ENCODE results near the gene CDK5RAP3.
"Not testable (repeated sequence)": the region's sequence is repeated elsewhere in the genome, so short reads cannot be mapped to it uniquely, and the experiment has no call there.

CDK5RAP3 gene

GRCh38 chr17:47980541-47980940 is 9.6 kb downstream of the CDK5RAP3 start:
- DNase-seq, result peak; percentile 61

DNA sequence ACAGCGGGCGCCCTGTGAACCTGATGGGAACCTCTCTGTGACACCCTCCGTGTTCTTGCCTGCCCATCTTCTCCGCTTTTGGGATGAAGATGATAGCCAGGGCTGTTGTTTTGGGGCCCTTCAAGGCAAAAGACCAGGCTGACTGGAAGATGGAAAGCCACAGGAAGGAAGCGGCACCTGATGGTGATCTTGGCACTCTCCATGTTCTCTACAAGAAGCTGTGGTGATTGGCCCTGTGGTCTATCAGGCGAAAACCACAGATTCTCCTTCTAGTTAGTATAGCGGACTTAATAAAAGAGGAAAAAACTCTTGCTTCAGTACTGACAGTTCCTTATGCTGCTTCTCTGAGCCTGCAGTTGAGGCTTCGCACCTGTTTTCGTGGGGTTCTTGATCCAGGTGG is 10.5 kb downstream of the CDK5RAP3 start:
- DNase-seq, result no peak

DNA sequence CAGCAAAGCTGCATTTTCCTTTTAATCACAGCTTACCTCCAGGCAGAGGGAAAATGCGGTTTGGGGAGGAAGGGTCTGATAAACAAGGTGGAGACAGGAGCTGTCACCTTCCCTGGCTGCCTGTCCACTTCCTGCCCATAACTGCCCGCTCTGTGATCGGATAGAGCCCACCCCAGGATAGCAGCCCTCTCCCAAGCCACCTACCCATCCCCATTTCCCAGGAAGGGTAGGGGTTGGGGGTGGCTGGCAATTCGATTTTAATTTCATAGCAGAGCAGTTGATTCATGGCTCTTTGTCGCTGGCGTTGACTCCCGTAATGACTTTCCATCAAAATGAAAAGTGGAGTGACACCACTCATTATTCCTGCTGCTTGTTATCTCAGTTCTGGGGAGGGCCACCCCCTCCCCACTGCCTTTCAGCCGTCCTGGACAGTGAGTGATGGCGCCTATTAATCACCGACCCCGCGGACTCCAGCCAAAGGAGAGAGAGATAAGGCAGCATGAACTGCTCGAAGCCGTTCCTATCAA is 11.2 kb downstream of the CDK5RAP3 start:
- no peak for DNase-seq

DNA sequence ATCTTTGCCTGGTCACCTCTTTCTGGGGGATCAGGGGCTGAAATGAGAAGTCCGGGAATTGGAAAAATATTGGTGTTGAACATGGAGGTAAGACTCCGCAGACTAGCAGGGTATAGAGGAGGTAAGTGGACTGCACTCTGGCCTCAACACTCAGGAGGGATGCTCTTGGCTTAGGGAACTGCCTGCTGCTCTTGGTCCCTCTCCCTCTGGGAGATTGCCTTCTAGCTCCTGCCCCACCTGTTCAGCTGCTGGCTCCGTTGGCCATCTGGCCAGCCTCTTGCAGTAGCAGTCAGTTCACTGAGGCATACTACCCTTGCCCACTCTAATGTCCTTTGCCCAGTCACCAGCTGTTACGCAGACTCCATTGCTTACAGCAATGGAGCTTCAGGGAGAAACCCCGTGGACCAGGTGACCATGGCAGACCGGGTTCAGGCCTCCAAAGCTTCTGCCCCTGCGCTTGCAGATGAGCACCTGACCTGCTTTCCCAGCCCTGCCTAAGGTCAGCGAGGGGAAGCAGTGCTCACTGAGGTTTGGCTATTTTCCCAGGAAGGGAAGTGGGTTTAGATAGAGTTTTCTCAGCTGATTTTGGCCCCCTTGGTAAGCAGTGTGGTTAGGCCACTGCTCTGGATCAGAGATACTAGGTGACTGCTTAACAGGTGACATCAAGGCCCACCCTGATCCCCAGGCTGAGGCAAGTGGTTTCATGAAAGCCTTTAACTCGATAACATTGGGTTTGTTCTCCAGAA is 11.9 kb downstream of the CDK5RAP3 start:
- no peak for DNase-seq

- DNase-seq, result no peak
These were observed 12.7 kb downstream of the CDK5RAP3 start for GRCh38 chr17:47983492-47984223.

- DNase-seq, result no peak
These were observed 15.6 kb downstream of the CDK5RAP3 start for GRCh38 chr17:47986520-47986919.

DNA sequence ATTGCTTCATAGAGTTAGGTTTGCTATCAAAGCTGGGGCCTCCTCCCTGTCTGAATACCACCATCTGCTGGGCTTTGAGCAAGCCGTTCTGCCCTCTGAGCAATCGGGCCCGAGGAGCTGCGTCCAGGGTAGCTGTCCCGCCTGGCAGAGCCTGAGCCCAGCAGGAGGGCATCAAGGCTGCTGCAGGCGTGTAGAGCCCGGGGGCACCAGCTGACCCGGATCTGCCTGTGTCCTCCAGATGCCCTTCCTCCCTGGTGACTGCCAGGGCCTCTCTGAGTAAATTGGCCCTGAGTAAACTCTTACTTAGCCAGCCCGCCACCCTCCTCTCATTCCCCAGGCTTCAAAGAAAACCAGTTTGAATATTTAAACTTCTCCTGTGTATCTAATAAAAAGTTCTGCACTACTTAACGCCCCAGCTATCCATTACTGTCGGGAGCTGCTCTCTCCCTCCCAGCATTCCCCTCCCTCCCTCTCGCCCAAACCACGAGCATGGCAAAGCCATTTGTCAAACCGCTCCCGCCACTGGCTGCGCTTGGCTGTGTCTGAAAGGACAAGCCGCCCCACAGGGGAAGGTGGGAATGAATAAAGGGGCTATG is 16.4 kb downstream of the CDK5RAP3 start:
- DNase-seq, result no peak

- not testable (repeated sequence) for DNase-seq
These were observed 17.5 kb downstream of the CDK5RAP3 start for GRCh38 chr17:47988445-47988844.

DNA sequence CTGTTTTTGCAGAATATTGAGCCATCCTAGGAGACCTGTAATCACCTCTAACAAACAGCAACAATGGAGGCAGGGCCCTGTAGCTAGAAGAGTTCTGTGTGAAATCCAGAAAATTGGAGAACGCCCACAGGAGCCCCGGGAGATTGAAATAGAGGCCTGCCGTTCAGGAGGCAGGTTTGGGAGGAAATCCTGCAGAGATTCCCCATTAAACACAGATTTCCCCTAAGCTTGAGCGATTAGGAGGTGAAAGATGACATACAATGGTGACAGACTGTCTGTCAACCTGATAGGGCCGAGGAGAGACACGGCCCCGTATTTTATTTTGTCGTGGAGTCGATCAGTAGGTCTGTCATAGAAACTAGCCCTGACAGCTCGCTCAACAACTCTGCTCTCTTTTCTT is 18.2 kb downstream of the CDK5RAP3 start:
- no peak for DNase-seq

- DNase-seq, result no peak
These were observed 18.8 kb downstream of the CDK5RAP3 start for GRCh38 chr17:47989700-47990099.

- DNase-seq, result no peak
These were observed 20.2 kb downstream of the CDK5RAP3 start for GRCh38 chr17:47990962-47991731.

GRCh38 chr17:47992216-47992615 is 21.3 kb downstream of the CDK5RAP3 start:
- no peak for DNase-seq

DNA sequence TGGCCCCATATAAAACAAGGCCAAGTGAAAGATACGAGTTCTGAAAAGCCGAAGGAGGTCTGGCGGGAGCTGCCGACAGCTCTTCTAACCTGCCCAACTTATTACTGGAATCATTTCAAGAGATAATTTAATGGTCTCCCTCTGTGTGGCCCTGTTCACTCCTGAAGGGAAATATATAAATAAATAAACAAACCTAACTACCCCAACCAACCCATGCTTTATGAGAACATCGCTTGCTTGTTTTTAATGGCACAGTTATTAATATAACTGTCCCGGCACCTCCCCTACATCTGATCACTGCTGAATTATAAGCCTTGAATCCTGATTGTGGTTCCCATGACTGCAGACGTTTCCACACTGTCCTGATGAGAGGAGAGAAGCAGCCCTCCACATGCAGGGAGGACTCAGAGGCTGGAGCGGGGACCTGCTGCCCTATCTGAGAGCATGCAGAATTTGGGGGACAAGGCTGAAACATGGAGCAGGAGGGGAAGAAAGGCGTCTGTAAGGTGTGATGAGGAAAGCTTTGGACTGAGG is 22.2 kb downstream of the CDK5RAP3 start:
- DNase-seq, result no peak

DNA sequence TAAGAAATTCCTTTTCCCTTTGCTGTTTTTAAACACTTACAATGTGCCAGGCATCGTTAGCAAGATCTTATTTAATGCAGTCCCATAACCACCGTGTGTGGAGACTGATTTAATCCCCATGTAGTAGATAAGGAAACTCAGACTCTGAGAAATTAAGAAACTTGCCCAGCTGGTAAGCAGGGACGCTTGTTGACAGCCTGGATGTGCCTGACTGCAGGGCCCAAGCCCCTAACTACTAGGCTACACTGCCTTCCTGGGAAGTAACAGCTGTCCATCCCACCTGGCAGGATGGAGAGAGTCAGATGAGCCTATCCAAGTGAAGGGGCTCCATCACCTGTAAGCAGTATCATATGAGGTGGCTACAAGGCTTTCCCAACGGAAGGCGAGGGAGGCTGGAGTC is 23.1 kb downstream of the CDK5RAP3 start:
- DNase-seq, result no peak

DNA sequence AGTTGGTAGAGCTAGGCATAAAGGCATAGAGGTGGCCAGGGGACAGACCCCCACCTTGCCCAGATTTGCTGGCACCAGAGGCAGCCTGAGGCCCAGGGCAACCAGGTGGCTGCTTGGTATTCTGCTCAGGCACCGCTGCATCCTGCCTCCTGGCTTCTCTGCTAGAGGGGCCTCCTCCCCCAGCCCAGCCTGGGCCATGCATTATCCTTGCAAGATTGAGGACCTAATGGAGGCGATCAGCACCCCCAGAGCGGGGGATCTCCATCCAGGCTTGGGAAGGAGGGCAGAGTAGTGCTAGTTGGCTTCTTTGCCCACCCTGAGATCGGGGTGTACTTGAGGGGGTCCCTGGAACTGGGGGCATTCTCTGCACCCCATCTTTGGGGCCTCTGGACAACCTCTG is 23.8 kb downstream of the CDK5RAP3 start:
- no peak for DNase-seq

GRCh38 chr17:47995241-47995935 is 24.5 kb downstream of the CDK5RAP3 start:
- DNase-seq, result no peak

- no peak for DNase-seq
These were observed 25.3 kb downstream of the CDK5RAP3 start for GRCh38 chr17:47996201-47996600.

- DNase-seq, result no peak
These were observed 26.7 kb downstream of the CDK5RAP3 start for GRCh38 chr17:47997586-47997985.

- no peak for DNase-seq
These were observed 27.1 kb downstream of the CDK5RAP3 start for GRCh38 chr17:47998044-47998443.

GRCh38 chr17:47999582-47999981 is 28.7 kb downstream of the CDK5RAP3 start:
- DNase-seq, result peak; percentile 25

GRCh38 chr17:48001197-48001596 is 30.3 kb downstream of the CDK5RAP3 start:
- DNase-seq, result no peak

DNA sequence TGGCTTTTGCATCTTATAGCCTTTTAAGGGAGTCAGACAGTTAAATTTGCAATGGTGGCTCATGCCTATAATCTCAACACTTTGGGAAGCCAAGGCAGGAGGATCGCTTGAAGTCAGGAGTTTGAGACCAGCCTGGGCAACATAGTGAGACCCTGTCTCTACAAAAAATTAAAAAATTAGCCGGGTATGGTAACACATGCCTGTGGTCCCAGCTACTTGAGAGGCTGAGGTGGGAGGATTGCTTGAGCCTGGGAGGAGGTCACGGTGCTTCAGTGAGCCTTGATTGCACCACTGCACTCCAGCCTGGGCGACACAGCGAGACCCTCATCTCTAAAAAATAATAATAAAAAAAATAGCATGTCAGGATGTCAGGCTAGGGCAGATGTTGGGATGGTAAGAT is 30.7 kb downstream of the CDK5RAP3 start:
- not testable (repeated sequence) for DNase-seq
